ENCODE results near the gene CCDC186. TPM values are rescaled to one million over a fixed set of nuclear protein-coding genes. Genes with fewer than 3 reads are reported as not detected.

The CCDC186 gene
- polyA plus RNA-seq, 1 donor from 2014 or later, result 24.2 TPM

- Histone ChIP-seq H3K27me3 (ENCODE audit: insufficient read depth, low read depth, low read length) (no peaks in the 10 kb centered on the region), H3K79me2 (replicated peaks; ENCODE audit: insufficient read depth, low read length) (no peaks in the 10 kb centered on the region), H3K4me3 (ENCODE audit: low read length) (no peak overlapping the region), H3F3A (ENCODE audit: insufficient read depth, low read length, poor library complexity, severe bottlenecking) (no peaks in the 10 kb centered on the region), H3K9me3 (ENCODE audit: low read length) (no peaks in the 10 kb centered on the region), H3K9me2 (ENCODE audit: insufficient read depth, low read length) (no peaks in the 10 kb centered on the region), H3K36me3 (ENCODE audit: insufficient read depth, low read length) (no peaks in the 10 kb centered on the region), H3K9ac (ENCODE audit: low read length) (no peak overlapping the region), H3K4me2 (ENCODE audit: low read length) (no peak overlapping the region), H3K27ac (ENCODE audit: low read length) (no peak overlapping the region), H2AFZ (ENCODE audit: low read depth, low read length) (no peak overlapping the region), H4K20me1 (ENCODE audit: insufficient read depth) (no peaks in the 10 kb centered on the region)
- no peak for TF ChIP-seq SMC3 (conservative IDR thresholded peaks at IDR 0.05; ENCODE audit: poor library complexity)
- TF ChIP-seq RAD21 (conservative IDR thresholded peaks at IDR 0.05), result no peak
- no peak for TF ChIP-seq REST (IDR thresholded peaks at IDR 0.05; ENCODE audit: borderline replicate concordance)
- TF ChIP-seq POLR2AphosphoS5 (IDR thresholded peaks at IDR 0.05), result no peak
- TF ChIP-seq EP300 (conservative IDR thresholded peaks at IDR 0.05; ENCODE audit: poor library complexity, severe bottlenecking), result no peak
- no peak for TF ChIP-seq CTCF (IDR thresholded peaks at IDR 0.05; ENCODE audit: poor library complexity, severe bottlenecking)
- TF ChIP-seq TAF1 (IDR thresholded peaks at IDR 0.05; ENCODE audit: low read depth), result no peak
Observed at GRCh38 chr10:114215033-114215432, 41.0 kb upstream of the CCDC186 start.

- H3F3A ChIP-seq (ENCODE audit: insufficient read depth, low read length, poor library complexity, severe bottlenecking), result no peaks in the 10 kb centered on the region
- H3K9ac ChIP-seq (ENCODE audit: low read length), result no peak overlapping the region
- H3K9me2 ChIP-seq (ENCODE audit: insufficient read depth, low read length), result no peaks in the 10 kb centered on the region
- no peak overlapping the region for H3K4me2 ChIP-seq (ENCODE audit: low read length)
- H3K36me3 ChIP-seq (ENCODE audit: insufficient read depth, low read length), result no peaks in the 10 kb centered on the region
- no peak overlapping the region for H3K4me3 ChIP-seq (ENCODE audit: low read length)
- H3K9me3 ChIP-seq (ENCODE audit: low read length), result no peaks in the 10 kb centered on the region
- TF ChIP-seq CTCF (IDR thresholded peaks at IDR 0.05; ENCODE audit: poor library complexity, severe bottlenecking) (no peak), EP300 (conservative IDR thresholded peaks at IDR 0.05; ENCODE audit: poor library complexity, severe bottlenecking) (no peak), POLR2AphosphoS5 (IDR thresholded peaks at IDR 0.05) (no peak), SMC3 (conservative IDR thresholded peaks at IDR 0.05; ENCODE audit: poor library complexity) (no peak), MXI1 (conservative IDR thresholded peaks at IDR 0.05; ENCODE audit: poor library complexity, severe bottlenecking) (no peak), TAF1 (IDR thresholded peaks at IDR 0.05; ENCODE audit: low read depth) (no peak), EZH2 (IDR thresholded peaks at IDR 0.05; ENCODE audit: borderline replicate concordance, insufficient read depth, low read length, poor library complexity, severe bottlenecking) (no peak), RAD21 (conservative IDR thresholded peaks at IDR 0.05) (no peak), REST (IDR thresholded peaks at IDR 0.05; ENCODE audit: borderline replicate concordance) (no peak)
- H4K20me1 ChIP-seq (ENCODE audit: insufficient read depth), result no peaks in the 10 kb centered on the region
- H2AFZ ChIP-seq (ENCODE audit: low read depth, low read length), result no peak overlapping the region
- H3K79me2 ChIP-seq (replicated peaks; ENCODE audit: insufficient read depth, low read length), result no peaks in the 10 kb centered on the region
- H3K27ac ChIP-seq (ENCODE audit: low read length), result no peak overlapping the region
- no peaks in the 10 kb centered on the region for H3K27me3 ChIP-seq (ENCODE audit: insufficient read depth, low read depth, low read length)
Observed at GRCh38 chr10:114212153-114212552, 38.1 kb upstream of the CCDC186 start.
